ENCODE data around the gene ADRA2B. TPM values are rescaled to one million over a fixed set of nuclear protein-coding genes. Genes with fewer than 3 reads are reported as not detected.

Gene ADRA2B
- total and polyA plus RNA-seq, 2 experiments from 2014 or later, result 0.66 to 0.87 TPM

GRCh38 chr2:96106991-96107707 lies 9.2 kb downstream of the ADRA2B start:
- Histone ChIP-seq H3K36me3 (replicated peaks; ENCODE audit: insufficient read depth, low read depth) (no peaks in the 10 kb centered on the region), H2AFZ (no peak overlapping the region), H3K79me2 (no peaks in the 10 kb centered on the region), H4K20me1 (ENCODE audit: insufficient read depth, poor library complexity, severe bottlenecking) (no peaks in the 10 kb centered on the region), H3K9me3 (ENCODE audit: low read depth) (no peaks in the 10 kb centered on the region), H3K9me2 (replicated peaks; ENCODE audit: insufficient read depth) (no peaks in the 10 kb centered on the region), H3K4me3 (no peak overlapping the region), H3K4me2 (no peak overlapping the region), H3K4me1 (ENCODE audit: insufficient read depth) (peaks cover 12% of the 10 kb centered on the region), H3K27ac (no peak overlapping the region), H3K27me3 (no peaks in the 10 kb centered on the region)
- WGBS (ENCODE audit: low lambda C conversion rate, missing lambda C conversion rate), result 82% methylated on average over 8 of the region's 9 CpGs
- TF ChIP-seq CTCF (IDR thresholded peaks at IDR 0.05; ENCODE audit: poor library complexity) (no peak), EZH2 (IDR thresholded peaks at IDR 0.05; ENCODE audit: borderline replicate concordance) (no peak), EZH2phosphoT487 (IDR thresholded peaks at IDR 0.05; ENCODE audit: low read depth, severe bottlenecking, unreplicated experiment) (no peak)
- no peak for DNase-seq (ENCODE audit: low spot score)

- WGBS (ENCODE audit: low lambda C conversion rate, missing lambda C conversion rate), result 98% methylated on average over 8 of the region's 8 CpGs
- Histone ChIP-seq H3K79me2 (no peaks in the 10 kb centered on the region), H3K4me3 (no peak overlapping the region), H3K36me3 (replicated peaks; ENCODE audit: insufficient read depth, low read depth) (no peaks in the 10 kb centered on the region), H3K9me3 (ENCODE audit: low read depth) (no peaks in the 10 kb centered on the region), H3K4me1 (ENCODE audit: insufficient read depth) (peaks cover 12% of the 10 kb centered on the region), H3K27me3 (no peaks in the 10 kb centered on the region), H3K9me2 (replicated peaks; ENCODE audit: insufficient read depth) (no peaks in the 10 kb centered on the region), H4K20me1 (ENCODE audit: insufficient read depth, poor library complexity, severe bottlenecking) (no peaks in the 10 kb centered on the region), H3K27ac (no peak overlapping the region), H3K4me2 (no peak overlapping the region), H2AFZ (no peak overlapping the region)
- TF ChIP-seq CTCF (IDR thresholded peaks at IDR 0.05; ENCODE audit: poor library complexity) (no peak), EZH2 (IDR thresholded peaks at IDR 0.05; ENCODE audit: borderline replicate concordance) (no peak), EZH2phosphoT487 (IDR thresholded peaks at IDR 0.05; ENCODE audit: low read depth, severe bottlenecking, unreplicated experiment) (no peak)
- no peak for DNase-seq (ENCODE audit: low spot score)
Observed at GRCh38 chr2:96105994-96106715, 10.2 kb downstream of the ADRA2B start.

- H3K79me2 ChIP-seq, result no peaks in the 10 kb centered on the region
- H4K20me1 ChIP-seq (ENCODE audit: insufficient read depth, poor library complexity, severe bottlenecking), result no peaks in the 10 kb centered on the region
- no peaks in the 10 kb centered on the region for H3K27me3 ChIP-seq
- 91% methylated on average over 3 of the region's 3 CpGs for WGBS (ENCODE audit: low lambda C conversion rate, missing lambda C conversion rate)
- DNase-seq (ENCODE audit: low spot score), result no peak
- TF ChIP-seq CTCF (IDR thresholded peaks at IDR 0.05; ENCODE audit: poor library complexity) (no peak), EZH2 (IDR thresholded peaks at IDR 0.05; ENCODE audit: borderline replicate concordance) (no peak), EZH2phosphoT487 (IDR thresholded peaks at IDR 0.05; ENCODE audit: low read depth, severe bottlenecking, unreplicated experiment) (no peak)
- no peaks in the 10 kb centered on the region for H3K9me2 ChIP-seq (replicated peaks; ENCODE audit: insufficient read depth)
- H3K27ac ChIP-seq, result no peak overlapping the region
- no peak overlapping the region for H3K4me2 ChIP-seq
- H3K36me3 ChIP-seq (replicated peaks; ENCODE audit: insufficient read depth, low read depth), result no peaks in the 10 kb centered on the region
- no peak overlapping the region for H2AFZ ChIP-seq
- no peak overlapping the region for H3K4me3 ChIP-seq
- H3K4me1 ChIP-seq (ENCODE audit: insufficient read depth), result peaks cover 12% of the 10 kb centered on the region
- H3K9me3 ChIP-seq (ENCODE audit: low read depth), result no peaks in the 10 kb centered on the region
Observed at GRCh38 chr2:96105152-96105915, 11.0 kb downstream of the ADRA2B start.
